GM19043 (cell line): ENCODE data around the gene TMTC2.
"Not testable (repeated sequence)": the region's sequence is repeated elsewhere in the genome, so short reads cannot be mapped to it uniquely, and the experiment has no call there.

Source experiments
- ATAC-seq: cut with Tn5 transposase; IDR thresholded peaks from one replicate; pipeline ENCODE4 v1.9.1; 2021; ENCODE audit warnings: low read depth; ENCODE audit not compliant: unreplicated experiment

Gene TMTC2

GRCh38 chr12:82723093-82723492, 36.4 kb downstream of the TMTC2 start:
- ATAC-seq, result no peak

DNA sequence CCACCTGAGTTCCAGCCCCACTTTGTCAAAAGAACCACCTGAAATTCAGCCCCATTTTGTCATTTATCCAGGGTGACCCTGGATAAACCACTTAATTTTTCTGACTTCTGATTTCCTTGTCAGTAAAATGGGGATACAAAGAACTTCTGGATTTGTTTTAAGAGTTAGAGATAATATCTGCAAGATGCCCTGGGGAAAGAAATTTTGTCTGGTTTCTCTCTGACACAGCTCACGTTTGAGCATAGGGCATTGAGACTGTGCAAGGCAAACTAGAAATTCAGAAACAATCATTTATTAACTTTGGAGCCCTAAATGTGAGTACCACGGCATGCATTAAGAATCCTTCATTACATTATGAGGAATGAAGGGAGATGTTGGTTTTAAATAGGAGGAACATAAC, 37.2 kb downstream of the TMTC2 start:
- ATAC-seq, result no peak

- no peak for ATAC-seq
These were observed 39.0 kb downstream of the TMTC2 start for GRCh38 chr12:82725741-82726140.

GRCh38 chr12:82727886-82728285, 41.2 kb downstream of the TMTC2 start:
- no peak for ATAC-seq

DNA sequence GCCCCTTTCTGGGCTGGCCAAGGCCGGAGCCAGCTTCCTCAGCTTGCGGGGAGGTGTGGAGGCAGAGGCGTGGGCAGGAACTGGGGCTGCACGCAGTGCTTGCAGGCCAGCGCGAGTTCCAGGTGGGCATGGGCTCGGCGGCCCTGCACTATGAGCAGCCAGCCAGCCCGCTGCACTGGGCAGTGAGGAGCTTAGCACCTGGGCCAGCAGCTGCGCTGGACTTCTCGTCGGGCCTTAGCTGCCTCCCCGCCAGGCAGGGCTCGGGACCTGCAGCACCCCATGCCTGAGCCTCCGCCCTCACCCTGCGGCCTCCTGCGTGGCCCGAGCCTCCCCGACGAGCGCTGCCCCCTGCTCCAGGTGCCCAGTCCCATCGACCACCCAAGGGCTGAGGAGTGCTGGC, 42.0 kb downstream of the TMTC2 start:
- no peak for ATAC-seq

GRCh38 chr12:82730953-82731459, 44.3 kb downstream of the TMTC2 start:
- ATAC-seq, result no peak

GRCh38 chr12:82740129-82741000, 53.7 kb downstream of the TMTC2 start:
- ATAC-seq, result no peak

- no peak for ATAC-seq
These were observed 58.5 kb downstream of the TMTC2 start for GRCh38 chr12:82745063-82745674.

- no peak for ATAC-seq
These were observed 59.1 kb downstream of the TMTC2 start for GRCh38 chr12:82745807-82746206.

- ATAC-seq, result no peak
These were observed 60.0 kb downstream of the TMTC2 start for GRCh38 chr12:82746668-82747067.

DNA sequence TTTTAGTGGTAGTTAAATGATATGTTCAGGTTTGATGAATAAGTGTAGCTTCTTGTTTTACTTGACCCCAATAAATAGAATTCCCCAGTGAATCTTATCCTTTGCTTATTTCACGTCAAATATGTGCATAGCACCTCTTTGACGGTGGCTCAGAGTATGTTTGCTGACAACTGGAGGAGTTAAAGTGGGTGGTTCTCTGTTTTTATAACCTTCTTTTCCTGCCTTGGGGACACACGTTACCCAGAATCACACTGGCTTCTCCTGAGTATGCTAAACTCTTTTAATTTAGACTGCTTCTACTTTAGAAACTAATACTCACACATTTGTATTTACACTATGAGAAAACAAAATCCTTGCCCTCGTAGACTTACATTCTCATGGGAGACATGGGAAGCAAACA, 62.3 kb downstream of the TMTC2 start:
- no peak for ATAC-seq

GRCh38 chr12:82754856-82755255, 68.2 kb downstream of the TMTC2 start:
- no peak for ATAC-seq

GRCh38 chr12:82756303-82756702, 69.6 kb downstream of the TMTC2 start:
- no peak for ATAC-seq

GRCh38 chr12:82757059-82757458, 70.4 kb downstream of the TMTC2 start:
- ATAC-seq, result no peak

DNA sequence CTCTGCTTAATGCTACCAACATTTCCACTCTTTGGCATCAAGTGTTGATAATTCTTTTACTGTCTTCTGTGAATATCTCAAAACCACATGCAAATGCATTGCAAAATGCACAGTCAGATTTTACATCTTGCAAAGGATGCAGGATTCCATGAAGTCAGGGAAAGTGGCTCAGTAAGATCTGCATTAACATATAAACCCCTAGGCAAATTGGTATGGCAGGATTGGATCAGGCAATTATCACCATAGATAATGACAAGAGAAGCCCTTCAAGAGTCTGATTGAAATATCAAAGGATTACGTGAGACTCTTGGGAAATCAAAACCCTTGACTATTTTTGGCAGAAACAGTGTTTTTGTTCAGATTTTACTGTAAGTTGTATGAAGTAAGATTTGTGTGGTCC, 71.0 kb downstream of the TMTC2 start:
- no peak for ATAC-seq

DNA sequence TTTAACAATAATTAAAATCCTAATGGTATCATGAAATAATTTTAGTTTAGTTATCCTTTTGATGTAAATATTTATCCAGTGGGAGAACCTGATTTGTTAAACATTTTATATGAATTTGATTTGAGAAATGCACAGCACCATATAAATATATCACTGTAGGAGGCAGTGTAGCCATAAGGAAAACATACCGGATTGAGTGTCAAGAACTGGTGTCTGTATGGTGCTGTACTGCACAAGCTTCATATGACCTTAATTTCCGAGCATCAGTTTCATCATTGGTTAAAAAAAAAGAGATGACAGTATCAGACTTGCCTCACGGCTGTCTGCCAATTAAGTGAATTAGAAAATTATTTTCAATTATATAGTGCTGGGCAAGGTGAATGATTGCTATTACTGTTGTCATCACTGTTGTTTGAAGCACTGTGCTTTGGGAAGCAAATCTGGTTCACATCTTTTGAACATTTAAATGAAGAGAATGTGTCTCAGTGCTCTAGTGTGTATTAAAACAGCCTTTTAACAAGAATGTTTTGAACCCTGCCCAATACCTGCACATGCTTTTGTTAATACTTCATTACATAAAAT, 72.1 kb downstream of the TMTC2 start:
- no peak for ATAC-seq

GRCh38 chr12:82760423-82760822, 73.7 kb downstream of the TMTC2 start:
- ATAC-seq, result no peak

GRCh38 chr12:82765206-82765605, 78.5 kb downstream of the TMTC2 start:
- ATAC-seq, result not testable (repeated sequence)

DNA sequence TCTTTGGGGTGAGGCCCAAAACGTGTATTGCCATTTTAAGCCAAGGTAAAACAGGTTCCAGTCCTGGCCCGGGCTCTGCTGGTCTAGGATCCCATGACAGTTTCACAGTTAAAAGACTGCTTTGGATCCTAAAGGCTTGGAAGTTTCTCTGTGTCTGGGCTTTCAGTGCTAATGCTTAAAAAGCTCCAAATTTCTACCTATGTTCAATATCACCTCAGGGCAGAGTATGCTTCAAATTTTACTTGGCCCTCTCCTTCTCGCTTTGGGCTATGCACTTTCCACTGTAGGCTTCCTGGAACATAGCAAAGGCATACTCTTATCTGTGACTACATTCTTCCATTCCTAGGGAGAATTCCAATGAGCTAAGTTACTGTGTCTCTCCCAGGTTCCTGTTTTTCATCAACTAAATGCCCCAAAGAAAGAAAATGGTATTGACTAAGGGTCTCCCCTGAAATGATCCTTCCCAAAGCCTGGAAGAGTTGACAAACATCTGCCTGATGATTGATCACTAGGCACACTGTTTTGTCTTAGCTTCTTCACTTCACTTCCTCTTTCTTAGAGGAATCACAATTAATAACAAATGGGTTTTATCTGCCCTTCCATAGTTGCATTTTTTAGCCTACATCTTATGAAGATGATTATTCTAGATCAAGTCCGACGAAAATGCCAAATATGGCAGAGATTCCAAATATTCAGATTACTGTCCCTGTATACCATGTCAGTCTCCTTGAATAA, 79.4 kb downstream of the TMTC2 start:
- ATAC-seq, result no peak

- no peak for ATAC-seq
These were observed 88.0 kb downstream of the TMTC2 start for GRCh38 chr12:82774666-82775065.

DNA sequence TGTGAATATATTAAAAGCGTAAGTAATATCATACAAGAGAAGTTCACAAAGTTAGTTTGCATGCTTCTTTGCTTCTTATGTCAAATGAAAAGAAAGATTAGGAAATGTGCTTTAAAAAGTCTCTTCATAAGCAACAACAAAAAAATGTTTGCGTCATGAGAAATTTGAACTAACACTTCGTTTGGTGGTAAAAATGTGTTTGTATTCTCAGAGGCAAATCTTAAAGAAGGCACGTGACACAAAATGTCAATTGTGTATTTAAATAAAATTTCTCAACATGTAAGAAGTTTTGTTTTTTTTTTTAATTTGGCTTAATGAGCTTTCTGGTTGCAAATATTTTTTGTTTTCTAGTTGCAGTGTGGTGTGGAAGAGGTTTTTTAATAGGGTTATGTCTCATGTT, 93.8 kb downstream of the TMTC2 start:
- ATAC-seq, result no peak
